HG03521 (cell line): ENCODE results near the gene SYPL2.

Experiments
- ATAC-seq: cut with Tn5 transposase; IDR thresholded peaks from one replicate; pipeline ENCODE4 v1.9.1; 2021; ENCODE audit warnings: mild to moderate bottlenecking, moderate library complexity; ENCODE audit not compliant: unreplicated experiment

Gene SYPL2

DNA sequence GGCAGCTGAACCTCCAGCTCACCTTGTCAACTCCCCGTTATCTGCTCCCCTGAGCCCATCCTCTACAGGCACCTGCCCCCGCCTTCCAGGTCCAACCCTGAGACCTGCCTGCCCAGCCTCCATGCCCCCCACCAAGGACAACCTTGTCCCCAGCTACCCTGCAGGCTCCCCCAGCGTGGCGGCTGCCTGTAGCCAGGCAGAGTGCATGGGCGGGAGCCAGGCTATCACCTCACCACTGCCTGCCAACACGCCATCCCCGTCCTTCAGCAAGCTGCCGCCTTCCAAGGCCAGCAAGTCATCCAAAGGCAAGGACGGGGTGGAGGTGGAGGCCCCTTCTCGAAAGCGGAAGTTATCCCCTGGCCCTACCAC is 24.6 kb downstream of the SYPL2 start:
- no peak for ATAC-seq

DNA sequence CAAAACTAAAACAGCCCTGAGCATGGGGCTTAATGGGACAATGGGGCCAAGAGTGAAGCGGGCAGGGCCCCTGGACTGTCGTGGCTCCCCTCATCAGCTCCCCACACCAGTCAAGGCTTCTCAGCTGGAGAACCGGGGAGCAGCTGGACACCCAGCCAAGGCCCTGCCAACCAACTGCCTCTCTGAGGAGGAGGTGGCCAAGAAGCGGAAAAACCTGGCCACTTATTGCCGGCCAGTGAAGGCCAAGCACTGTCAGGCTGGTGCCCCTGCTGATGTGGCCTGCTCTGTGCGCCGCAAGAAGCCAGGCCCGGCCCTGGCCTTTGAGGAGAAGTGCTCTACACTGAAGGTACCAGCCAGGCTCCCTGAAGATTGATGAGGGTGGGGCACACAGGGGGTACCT is 25.0 kb downstream of the SYPL2 start:
- no peak for ATAC-seq

DNA sequence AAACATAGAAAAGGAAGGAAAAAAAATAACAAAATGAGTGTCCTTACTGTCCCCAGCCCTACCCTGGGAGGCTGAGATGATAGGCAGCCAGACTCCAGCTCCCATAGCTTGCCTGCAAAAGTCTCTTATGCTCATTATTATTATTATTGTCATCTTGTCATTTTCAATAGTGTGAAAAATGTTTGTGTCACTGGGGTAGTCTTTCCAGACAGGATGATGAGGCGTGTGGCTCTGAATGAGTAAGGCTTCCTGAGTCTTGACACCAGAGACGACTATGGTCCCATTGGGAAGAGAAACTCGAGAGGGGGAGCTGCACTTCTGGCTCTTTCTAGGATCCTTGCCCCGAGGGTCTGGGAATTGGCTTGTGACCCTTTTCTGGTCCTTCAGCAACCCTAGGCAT is 26.4 kb downstream of the SYPL2 start:
- ATAC-seq = no peak

DNA sequence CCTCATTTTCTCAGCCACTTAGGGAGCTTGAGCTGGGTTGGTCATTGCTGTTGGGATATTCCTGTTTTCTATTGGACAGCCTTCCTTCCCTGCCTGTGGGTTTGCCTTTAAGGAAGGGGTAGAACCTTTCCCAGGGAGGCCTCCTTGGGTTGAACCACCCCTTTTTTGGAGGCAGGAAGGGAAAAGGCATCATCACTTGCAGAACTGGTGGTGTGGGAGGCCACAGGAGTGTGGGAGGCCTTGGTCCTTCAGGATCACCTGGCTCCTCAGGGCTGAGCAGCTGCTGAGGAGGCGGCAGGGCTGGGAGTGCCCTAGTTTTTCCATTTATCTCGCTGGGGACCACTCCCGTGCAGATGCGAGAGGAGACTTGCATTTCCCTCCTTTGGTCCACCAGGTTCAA is 26.9 kb downstream of the SYPL2 start:
- ATAC-seq = no peak

DNA sequence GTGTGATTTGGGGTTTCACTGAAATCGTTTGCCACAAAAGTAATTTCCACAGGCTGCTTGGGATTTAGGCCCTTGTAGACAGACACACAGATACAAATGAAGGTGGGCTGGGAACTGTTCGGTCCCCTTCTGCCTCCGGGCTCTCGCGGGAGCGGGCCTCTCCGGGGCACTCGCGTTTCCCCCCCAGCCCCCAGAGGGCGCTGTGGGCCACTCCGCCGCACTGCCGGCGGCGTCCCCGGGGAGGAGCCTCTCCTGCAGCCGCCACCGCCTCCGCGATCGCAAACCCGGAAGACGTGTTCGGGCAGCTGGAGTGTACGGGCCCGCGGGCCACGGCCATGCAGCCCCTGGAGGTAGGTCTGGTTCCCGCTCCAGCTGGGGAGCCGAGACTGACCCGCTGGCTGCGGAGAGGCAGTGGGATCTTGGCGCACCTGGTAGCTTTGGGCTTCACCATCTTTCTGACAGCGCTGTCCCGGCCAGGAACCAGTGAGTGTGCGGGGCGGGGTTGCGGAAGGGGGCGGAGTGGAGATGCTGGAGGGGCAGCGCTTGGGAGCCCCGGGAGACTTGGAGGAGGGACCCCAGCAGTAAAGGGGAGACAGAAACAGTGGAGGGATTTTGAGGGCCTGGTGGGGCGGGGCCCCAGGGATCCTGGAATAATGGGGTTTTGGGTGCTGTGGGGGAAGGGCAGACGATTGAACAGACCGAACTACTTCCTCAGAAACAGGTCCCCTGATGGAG is 27.6 kb downstream of the SYPL2 start, which contains the start of gene CYB561D1:
Gene CYB561D1 (plus strand): TSS at position 290 of the 735 bp plus-strand sequence. CDS start 46 bp downstream, at position 336.
- peak; percentile 79 for ATAC-seq

DNA sequence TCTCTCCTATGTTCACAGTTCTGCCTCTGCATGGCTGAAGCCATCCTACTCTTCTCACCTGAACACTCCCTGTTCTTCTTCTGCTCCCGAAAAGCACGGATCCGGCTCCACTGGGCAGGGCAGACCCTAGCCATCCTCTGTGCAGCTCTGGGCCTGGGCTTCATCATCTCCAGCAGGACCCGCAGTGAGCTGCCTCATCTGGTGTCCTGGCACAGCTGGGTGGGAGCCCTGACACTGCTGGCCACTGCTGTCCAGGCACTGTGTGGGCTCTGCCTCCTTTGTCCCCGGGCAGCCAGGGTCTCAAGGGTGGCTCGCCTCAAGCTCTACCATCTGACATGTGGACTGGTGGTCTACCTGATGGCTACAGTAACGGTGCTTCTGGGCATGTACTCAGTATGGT is 29.4 kb downstream of the SYPL2 start:
- no peak for ATAC-seq

DNA sequence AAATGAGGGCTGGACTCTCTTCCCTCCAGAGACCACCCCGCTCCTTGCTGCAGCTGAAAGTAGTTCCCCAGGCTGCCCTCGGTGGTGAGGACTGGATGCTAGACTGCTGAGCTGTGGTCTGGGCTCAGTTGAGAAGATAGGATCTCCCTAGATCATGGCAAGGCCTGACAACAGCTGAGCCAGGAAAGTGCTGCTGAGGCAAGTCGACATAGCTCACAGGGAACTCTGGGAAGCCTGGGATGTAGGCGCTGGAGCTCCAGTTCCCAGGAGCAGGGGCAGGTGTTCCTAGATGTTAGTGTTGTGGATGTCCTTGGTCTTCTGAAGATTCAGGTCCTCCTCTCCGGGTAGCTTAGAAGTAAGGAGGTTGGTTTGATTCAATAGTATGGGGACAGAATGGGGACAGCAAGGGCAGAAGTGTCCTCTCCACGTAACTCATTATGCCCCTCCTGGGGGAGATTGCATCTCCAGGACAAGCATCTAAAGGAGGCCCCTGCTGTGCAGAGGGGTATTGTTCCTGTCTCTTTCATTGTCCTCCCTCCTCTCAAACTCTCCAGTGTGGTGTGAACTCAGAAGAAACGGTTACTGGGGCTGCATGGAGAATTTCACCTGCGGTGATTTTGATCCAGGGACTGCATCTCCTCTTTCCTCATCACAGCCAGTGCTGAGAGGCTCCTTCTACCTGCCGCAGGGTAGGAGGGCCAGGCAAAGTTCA is 31.3 kb downstream of the SYPL2 start:
- no peak for ATAC-seq

DNA sequence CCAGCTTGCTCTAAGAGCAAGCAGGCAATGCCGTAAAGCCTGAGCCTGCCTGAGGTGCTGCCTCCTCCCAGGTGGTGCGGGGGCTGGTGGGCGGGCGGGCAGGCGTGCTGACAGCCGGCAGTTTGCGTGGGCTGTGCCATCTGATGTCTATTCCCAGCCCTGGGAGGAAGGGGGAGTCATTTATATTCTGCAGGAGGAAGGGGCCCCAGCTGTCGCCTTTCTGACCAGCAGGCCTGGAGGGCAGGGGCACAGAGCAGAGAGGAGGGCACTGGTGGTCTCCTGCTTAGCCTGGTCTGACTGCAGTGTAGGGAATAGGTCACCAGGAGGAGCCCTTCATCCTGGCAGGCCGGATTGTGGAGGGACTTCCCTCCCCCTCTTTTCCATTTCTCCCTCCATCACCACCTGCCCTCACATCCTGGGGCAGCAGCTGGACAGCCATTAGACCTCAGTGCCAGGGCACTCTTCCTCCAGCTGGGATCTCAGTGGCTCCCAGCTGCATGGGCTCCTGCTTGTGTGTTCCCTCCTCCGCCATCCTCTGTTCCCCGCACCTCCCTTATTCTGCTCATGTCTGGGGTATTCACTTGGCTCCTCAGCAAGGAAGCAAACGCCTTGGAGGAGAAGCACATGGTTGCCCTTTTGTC is 31.9 kb downstream of the SYPL2 start:
- no peak for ATAC-seq

DNA sequence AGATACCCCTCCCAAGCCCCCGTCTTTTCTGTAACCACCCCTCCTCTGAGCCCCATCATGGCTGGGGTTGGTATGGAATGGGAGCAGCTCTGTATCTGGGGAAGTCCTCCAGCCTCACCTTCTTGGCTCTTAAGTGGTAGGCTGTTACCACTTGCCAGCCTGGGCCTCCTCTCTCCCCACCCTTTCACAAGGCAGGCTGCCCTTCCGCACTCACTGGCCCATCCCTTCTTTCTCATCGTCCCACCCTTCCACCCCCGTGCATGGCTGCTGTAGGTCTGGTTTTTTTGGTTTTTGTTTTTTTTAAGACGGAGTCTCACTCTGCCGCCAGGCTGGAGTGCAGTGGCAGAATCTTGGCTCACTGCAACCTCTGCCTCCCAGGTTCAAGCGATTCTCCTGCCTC is 32.7 kb downstream of the SYPL2 start:
- no peak for ATAC-seq

DNA sequence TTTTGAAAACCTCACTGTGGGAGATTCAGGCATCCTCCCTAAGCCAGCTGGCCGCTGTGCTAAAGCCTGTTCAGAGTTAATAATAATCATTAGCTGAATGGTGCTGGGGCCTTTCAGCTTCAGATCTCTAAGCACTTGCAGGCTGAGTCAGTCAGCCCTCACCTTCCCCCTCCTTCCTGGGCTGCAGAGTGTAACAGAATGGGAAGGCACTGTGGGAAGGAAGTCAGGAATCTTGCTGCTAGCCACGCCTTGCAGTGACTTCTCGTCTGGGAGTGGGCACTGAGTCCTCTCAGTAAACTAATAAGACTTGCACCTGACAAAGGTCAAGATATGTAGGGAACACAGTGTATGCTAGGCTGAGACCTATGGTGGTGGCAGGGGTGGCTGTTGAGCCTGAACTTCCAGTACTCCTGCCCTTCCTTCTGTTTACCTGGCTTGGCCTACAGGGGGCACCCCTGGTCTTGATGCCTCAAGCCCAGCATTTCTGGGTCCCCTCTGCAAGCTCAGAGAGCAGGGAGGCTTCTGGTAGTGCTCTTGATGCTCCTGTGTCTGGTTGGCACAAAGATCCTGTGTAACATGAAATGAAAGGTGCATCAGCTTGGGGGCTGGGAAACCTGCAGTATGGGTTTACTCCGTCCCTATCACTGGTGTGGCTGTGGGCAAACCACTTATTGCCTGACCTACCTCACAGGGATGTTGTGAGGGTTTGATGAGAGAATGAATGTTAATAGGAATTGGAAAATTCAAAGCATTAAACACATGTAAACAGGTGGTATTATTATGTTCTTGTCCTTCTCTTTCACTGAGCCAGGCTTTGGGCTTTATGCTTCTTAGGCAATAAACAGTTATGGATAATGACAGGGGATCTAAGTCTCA is 33.6 kb downstream of the SYPL2 start:
- no peak for ATAC-seq

DNA sequence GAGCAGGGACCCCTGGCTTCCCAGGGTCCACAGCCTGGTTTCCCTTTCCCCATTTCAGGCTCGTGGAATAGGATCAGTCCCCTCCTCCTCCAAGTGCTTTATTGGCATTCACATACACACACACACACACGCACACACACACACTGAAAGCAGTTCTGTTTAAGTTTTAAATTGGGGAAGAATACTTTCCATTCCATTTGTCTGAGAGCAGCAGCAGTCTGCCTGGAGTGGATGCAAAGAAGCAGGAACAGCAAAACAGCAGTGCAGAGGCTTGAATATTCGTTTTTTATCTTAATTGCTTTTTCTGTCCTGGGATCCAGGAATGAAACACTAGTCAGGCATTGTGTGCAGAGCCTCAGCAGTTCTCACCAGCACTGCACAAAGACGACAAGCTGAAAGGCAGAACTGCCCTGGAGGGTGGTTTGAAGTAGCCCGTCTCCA is 34.6 kb downstream of the SYPL2 start:
- no peak for ATAC-seq

DNA sequence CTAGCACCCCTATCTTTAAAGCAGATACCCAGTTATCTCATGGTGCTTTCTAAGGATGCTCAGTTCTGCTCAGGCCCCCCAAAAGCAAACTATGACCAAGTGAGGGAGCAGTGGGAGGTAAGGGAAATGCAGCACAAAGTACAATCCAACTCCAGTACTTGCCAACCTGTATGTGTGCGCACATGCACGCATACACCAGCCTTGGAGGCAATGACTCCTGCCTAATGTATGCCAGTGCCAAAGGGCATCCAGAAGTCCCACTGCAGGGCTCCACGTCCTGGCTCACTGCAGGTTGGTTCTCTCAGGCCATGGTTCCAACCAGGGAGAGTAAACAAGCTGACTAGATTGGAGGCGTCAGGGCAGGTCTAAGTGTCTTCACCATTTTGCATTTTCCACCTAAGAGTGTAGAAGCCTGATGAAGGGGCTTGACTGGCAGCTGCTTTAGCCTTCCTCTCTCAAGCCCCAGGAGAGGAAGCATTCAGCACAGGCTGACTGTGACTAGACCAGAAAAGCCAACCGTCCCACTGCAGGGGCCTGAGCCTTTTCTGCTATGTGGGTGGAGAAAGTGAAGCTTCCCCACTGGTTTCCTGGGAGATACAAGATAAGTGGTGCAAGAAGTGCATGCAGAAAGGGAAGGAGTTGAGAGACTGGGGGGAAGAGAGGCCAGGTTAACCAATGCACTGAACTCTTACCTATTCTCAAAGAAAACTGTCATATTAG is 35.5 kb downstream of the SYPL2 start:
- ATAC-seq = no peak

DNA sequence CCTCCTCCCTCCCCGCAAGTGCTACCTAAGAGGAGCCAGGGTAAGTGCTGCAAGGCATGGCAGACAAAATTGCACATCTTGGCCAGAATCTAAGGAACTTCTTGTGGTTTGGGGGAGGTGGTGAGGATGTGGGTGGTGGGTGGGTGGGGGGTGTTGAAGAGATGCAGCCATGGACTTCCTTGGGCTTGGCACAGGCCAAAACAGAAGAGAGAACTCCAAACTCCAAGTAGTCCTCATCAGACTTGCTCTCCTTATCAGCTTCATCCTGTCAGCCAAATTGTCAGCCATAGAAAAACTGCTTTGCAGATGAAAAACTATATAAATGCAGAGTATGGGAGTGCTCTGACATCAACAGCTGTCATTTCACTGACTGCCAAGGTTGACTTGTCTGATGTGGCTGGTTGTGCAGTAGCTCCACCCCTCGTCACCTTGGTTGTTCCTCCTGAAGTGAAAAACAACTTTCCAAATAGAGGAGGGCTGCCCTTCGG is 36.1 kb downstream of the SYPL2 start:
- ATAC-seq = no peak

DNA sequence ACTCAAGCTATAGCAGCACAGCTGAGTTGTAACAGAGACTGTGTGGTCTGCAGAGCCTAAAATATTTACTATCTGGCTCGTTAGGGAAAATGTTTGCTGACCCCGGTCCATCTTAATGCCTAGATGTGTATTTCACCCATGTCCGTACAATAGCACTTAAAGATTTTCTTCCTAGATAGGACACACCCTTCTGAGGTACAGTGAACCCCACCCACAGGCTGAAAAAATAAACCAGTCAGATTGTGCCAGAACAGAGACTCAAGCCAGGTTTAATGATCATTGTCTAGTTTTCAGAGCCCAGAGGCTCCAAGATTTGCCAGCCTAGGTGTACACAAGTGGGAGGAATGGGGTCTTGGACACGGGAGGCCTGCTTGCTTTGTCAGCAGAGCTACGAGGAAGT is 37.6 kb downstream of the SYPL2 start:
- ATAC-seq = no peak

DNA sequence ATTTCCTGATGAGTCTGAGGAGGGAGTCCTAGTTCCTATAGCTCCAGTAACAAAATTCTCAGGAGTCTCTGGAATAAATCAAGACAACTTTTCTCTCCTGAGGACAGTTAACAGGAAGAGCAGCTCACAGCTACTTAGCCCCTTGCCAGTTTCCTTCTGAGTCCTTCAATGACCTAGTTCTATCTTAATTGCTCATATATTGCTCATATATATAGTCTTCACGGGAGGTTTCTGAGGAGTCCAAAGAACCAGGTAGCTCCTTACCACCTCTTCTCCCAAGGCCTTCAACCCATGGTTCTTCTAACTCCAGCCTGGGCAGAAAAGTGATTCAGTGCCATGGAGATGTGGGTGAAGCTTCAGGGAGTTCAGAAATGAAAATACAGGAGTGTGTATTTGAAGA is 38.6 kb downstream of the SYPL2 start:
- no peak for ATAC-seq

DNA sequence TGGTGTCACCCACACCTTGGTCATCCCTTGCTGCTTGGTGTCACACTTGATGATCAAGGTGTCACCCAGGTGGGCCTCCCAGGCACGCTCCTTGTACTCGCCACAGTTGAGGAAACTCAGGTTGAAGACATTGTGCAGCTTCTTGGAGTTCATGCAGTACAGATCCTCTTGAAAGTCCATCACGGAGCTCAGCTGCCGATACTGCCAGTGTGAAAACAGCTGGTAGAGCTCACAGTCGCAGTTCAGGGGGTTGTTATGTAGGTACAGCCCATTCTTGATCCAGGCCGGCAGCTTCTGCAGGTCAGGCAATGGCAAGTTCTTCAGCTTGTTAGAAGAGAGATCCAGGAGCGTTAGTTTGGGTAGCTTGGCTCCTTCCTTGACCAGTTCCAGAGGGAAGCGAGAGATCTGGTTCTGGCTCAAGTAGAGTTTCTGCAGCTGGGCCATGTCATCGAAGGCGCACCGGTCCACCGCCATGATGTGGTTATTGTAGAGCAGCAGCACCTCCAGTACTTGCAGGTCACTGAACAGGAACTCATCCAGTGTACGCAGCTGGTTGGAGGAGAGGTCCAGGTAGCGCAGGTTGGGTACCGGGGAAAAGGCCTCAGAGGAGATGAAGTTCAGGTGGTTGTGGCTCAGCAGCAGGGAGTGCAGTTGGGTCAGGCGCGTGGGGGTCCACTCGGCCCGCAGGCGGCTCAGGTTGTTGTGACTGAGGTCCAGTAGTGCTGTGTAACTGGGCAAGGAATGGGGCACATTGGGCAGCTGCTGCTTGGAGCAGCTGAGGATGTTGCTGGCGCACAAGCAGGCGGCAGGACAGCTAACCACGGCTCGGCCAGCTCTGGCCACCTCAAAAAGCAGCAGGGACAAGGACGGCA is 41.9 kb downstream of the SYPL2 start:
- no peak for ATAC-seq

DNA sequence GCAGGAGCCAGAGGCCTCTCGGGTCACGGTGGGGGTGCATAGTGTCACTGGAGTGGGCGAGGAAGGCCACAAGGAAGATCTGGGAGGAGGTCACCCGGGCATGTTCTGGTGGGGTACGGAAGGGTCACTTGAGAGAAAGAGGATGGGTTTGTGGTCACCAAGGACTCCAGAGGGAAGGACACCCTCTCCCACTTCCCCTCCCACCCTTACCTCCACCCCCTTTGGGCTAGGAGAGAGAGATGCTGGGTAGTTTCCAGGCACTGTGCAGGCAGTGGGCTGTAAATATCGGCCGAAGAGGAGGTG is 42.5 kb downstream of the SYPL2 start:
- ATAC-seq = no peak

DNA sequence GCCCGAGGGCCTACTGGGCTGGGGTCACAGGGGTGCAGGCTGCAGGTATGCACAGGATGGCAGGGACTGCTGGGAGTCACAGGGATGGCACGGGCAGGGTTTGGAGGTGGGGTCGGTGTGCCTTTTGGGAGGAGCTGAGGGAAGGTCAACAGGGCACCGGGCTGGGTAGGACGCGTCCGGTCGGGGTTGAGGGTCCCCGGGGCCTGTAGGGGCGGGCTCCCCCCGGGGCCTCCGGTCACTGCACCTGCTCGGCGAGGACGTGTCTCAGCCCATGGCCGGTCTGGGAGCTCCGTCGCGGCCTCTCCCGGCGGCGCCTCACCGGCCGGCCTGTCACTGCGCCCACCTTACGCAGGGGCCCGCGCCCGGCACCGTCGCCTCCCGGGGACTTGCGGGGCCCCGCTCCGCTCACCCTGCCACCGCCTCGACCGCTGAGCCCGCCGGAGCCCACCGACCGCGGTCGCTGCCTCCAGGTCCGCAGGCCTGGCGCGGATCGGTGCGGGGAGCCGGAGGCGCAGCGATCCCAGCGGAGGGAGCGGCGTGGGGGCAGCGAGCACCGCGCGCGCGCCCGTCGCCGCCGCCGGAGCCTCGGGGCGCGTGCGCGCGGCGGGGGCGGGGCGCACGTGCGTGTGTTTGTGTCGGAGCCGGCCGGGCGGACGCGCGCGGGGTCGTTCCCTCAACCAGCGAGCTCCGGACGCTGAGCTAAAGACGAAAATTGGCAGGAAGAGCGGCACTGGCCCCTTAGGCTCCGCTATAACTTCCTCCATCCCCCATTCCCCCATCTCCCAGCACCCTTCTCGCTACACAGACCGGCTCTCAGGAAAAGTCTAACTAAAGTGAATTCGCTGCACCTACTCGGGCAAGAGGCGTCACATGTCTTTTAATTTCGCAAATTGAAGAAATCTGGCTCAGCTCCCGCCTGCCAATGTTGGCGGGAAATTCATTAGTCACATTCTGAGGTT is 43.1 kb downstream of the SYPL2 start, which contains the start of gene AMIGO1:
Gene AMIGO1 (minus strand): TSS at position 552 of the 959 bp plus-strand sequence. CDS start 815 bp downstream, outside the sequence.
- ATAC-seq = peak; percentile 53
